Activated CD8-positive, alpha-beta memory T cell treated with anti-CD3 and anti-CD28 coated beads, Interleukin-2, amount 50 U/mL, for 24 hours (primary cell): ENCODE data around the gene NLRP3.
"Not testable (repeated sequence)": the region's sequence is repeated elsewhere in the genome, so short reads cannot be mapped to it uniquely, and the experiment has no call there.

Experiments used
- DNase-seq: peaks from one replicate; pipeline ENCODE4 v3.0.0-alpha.2; 2020; ENCODE audit errors: extremely low read depth

The NLRP3 gene

DNA sequence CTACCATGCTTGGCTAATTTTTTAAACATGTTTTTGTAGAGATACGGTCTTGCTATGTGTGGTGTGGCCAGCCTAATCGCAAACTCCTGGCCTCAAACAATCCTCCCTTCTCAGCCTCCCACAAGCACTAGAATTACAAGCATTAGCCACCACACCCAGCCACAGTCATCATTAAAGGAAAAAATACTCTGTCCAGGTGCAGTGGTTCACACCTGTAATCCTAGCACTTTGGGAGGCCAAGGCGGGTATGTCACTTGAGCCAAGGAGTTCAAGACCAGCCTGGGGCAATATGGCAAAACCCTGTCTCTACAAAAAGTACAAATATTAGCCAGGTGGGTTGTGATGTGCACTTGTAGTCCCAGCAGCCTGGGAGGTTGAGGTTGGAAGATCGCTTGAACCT, 25.0 kb upstream of the NLRP3 start:
- no peak for DNase-seq

DNA sequence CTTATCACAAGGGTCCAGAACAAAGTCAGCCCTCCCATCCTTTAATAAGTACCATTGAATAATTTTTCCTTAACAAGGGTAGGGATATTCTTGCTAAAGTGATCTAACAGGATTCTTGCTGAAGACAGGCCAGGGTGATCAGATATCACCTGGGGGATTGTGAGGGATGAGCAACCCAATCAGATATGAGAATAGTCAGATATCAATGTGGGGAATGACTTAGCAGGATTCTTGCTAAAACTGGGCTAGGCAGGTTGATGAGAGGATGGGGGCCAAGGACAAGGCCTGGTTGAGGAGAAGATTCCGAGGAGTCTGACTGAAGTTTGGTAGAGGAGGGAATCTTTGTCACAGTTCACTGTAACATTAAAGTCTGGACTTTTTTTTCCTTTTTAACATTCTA, 23.9 kb upstream of the NLRP3 start:
- DNase-seq: no peak

DNA sequence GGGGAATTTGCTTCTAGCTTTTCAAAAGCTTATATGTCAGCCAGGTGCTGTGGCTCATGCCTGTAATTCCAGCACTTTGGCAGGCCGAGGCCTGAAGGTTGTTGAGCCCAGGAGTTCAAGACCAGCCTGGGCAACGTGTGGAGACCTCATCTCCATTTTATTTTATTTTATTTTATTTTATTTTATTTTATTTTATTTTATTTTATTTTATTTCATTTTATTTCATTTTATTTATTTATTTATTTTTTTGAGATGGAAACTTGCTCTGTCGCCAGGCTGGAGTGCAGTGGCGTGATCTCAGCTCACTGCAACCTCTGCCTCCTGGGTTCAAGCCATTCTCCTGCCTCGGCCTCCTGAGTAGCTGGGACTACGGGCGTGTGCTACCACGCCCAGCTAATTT, 20.9 kb upstream of the NLRP3 start:
- not testable (repeated sequence) for DNase-seq

GRCh38 chr1:247400685-247401084, 15.3 kb upstream of the NLRP3 start:
- no peak for DNase-seq

DNA sequence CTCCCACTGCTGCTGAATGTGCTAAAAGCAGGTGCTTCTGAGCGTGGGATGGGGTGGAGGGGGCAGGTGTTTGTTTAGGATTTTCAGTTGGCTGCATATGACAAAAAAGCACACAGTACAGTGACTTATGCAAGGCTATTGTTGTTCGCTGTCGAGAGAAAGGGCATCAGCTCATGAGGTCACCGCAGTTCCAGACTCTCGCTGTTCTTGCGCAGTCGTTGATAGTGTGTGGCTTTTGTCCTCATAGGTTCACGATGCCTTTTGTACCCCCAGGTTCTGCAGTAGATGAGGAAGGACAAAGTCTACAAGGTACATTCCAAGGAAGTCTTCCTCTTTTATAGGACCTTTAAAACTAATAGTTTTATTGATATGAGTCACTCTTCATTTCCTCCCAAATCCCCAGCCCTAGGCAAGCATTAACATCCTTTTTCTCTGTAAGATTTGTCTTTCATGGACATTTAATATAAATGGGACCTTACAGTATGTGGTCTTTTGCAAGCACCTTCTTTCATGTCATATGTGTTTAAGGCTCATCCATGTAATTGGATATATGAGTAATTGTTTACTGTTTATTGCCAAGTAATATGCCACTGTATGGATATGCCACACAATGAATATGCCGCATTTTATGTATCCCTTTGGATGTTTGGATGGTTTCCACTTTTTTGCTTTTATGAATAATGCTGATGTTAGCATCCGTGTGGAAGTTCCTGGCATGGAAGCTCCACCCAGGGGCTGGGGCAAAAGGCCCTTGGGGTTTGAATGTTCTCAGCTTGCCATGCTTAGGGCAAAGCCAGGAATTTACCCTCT, 14.5 kb upstream of the NLRP3 start:
- DNase-seq: no peak

GRCh38 chr1:247402120-247402675, 13.8 kb upstream of the NLRP3 start:
- DNase-seq: no peak

GRCh38 chr1:247406014-247406656, 9.8 kb upstream of the NLRP3 start:
- DNase-seq: no peak

DNA sequence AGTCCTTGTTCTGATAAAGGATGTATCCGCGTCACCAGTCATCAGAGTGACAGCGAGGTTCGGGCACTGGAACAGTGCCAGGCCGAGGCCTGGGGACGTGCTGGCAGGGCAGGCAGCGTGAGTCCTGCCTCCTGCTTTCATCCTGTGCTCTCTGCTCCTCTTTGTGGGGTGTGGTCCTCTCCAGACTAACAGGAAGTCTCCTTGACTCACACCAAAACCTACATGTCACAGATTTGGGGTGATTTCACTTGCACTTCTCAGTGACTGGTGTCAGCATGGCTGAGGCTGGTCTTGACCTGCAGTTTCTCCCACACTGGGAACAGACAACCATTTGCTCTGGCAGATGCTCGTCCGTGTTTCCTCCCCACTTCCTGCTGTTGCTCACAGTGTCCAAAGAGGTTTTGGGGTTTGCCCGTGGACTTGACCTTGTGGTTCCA, 8.8 kb upstream of the NLRP3 start:
- DNase-seq: no peak

GRCh38 chr1:247408100-247408499, 7.9 kb upstream of the NLRP3 start:
- no peak for DNase-seq

- no peak for DNase-seq
Observed at GRCh38 chr1:247409869-247410544, 6.0 kb upstream of the NLRP3 start.

DNA sequence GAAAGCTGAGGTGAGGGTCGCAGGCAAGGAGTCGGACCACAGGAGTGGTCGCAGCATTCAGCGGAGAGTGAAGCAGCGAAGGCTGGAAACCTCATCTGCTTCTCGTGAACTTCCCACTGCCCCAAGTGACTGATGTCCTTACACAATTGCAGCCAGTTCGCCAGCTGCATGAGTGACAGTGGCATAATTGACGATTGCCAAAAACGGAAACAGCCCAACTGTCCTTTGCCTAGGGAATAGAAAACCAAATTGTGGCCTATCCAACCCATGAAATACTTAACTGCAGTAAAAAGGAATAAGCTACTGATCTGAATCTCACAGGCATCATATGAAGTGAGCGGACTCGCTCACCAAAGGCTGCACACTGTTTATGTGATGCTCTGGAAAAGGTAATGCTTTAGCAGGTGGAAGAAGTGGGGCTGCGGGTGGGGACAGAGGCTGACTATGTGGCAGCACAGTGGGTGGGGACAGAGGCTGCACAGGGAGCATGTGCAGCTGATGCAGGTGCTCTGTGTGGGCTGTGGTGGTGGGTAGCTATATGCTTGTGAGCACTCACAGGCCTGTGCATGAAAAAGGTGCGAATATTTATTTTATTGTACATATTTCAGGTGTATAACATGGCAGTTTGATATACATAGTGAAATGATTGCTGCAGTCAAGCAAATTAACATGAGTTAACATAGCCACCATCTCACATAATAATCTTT, 4.2 kb upstream of the NLRP3 start:
- DNase-seq: no peak

- DNase-seq: no peak
Observed at GRCh38 chr1:247417831-247418230, 1.9 kb downstream of the NLRP3 start.

DNA sequence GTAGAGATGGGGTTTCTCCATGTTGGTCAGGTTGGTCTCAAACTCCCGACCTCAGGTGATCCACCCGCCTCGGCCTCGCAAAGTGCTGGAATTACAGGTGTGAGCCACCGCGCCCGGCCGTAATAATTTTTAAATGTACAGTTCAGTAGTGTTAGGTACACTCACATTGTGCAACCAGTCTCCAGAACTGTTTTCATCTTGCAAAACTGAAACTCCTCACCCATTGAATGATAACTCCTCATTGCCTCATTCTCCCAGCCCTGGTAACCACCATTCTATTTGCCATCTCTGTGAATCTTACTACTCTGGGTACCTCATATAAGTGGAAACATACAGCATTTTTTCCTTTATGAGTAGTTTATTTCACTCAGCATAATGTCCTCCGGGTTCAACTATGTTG, 3.4 kb downstream of the NLRP3 start:
- DNase-seq: no peak

GRCh38 chr1:247421074-247421473, 5.1 kb downstream of the NLRP3 start:
- no peak for DNase-seq

DNA sequence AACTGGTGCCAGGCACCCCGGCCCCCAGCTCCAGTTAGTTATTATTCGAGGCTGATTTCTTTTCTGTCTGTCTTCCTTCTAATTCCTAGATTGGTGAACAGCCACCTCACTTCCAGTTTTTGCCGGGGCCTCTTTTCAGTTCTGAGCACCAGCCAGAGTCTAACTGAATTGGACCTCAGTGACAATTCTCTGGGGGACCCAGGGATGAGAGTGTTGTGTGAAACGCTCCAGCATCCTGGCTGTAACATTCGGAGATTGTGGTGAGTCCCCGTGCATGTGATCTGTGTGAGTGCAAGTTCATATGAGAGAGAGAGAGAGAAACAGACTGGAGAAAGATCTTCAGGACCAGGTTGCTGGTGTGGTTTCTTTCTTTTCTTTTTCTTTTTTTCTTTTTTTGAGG, 13.5 kb downstream of the NLRP3 start:
- no peak for DNase-seq

DNA sequence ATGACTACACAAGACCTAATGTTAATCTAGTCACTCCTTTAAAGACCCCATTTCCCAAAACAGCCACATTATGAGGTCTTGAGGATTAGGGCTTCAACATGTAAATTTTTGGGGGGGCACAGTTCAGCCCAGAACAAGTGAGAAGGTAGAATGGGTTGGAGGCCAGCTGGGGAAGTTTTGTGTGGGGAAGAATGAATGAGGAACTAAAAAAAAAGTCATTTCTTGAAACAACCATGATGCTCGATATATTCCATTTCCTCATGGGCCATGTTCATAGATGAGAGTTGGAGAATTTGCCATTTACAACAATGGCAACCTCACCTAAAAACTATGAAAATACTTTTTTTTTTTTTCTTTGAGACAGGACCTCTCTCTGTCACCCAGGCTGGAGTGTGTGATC, 14.5 kb downstream of the NLRP3 start:
- DNase-seq: no peak

- no peak for DNase-seq
Observed at GRCh38 chr1:247431643-247432042, 15.7 kb downstream of the NLRP3 start.

DNA sequence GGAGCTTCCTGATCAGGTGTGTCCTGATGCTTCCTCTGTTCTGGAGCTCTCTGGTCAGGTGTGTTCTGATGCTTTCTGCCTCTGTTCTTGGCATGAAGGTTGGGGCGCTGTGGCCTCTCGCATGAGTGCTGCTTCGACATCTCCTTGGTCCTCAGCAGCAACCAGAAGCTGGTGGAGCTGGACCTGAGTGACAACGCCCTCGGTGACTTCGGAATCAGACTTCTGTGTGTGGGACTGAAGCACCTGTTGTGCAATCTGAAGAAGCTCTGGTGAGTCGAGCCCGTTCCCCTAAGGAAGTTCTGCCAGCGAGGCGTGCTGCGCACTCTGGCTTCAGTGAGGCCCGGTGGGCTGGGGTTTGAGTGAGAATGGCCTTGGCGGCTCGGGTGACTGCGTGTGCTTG, 18.0 kb downstream of the NLRP3 start:
- no peak for DNase-seq

GRCh38 chr1:247435030-247435758, 19.2 kb downstream of the NLRP3 start:
- no peak for DNase-seq

- DNase-seq: no peak
Observed at GRCh38 chr1:247435759-247436147, 19.8 kb downstream of the NLRP3 start.
